ENCODE data around the gene CMKLR1. TPM values are rescaled to one million over a fixed set of nuclear protein-coding genes. Genes with fewer than 3 reads are reported as not detected.

Gene CMKLR1
- total and polyA plus RNA-seq, 10 of the 15 experiments (the other 5 are each of a cell fraction or from before 2014, with no cell fraction given) = 13.8 to 52.3 (median 26.2) TPM

DNA sequence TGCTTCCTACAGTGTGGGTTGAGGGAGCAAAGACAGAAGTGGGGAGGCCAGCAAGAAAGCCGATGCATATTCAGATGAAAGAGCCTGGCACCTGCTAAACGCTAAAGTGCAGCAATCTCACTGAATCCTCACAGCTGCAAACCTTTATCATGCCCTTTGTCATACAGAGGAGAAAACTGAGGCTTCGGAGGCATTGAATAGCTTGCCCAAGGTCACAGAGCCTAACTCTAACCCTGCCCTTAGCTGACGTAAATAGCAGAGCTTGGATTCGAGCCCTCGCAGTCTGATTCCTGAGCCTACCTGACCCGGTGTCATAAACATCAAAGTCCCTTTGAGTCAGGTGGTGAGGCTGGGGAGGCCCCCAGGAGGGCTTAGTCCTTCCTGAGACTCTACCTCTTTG lies 54.9 kb downstream of the CMKLR1 start (continued):
- no peak for TF ChIP-seq IKZF2 (IDR thresholded peaks at IDR 0.05)
- TF ChIP-seq BCL11A (IDR thresholded peaks at IDR 0.05; ENCODE audit: low read depth, low read length) = no peak
- TF ChIP-seq CHD2 (IDR thresholded peaks at IDR 0.05; ENCODE audit: borderline replicate concordance, low read depth, low read length) = no peak
- no peak for TF ChIP-seq ESRRA (IDR thresholded peaks at IDR 0.05; ENCODE audit: low read length)

- H3K27me3 ChIP-seq (replicated peaks in 1 of 2; ENCODE audit: control insufficient read depth in 2 of 2, insufficient read depth in 2 of 2, low read length in 1 of 2) = no peaks in the 10 kb centered on the region
- H3K4me3 ChIP-seq = no peak overlapping the region
- ChIA-PET POLR2A (no interaction called here), SMC1A (ENCODE audit: uncharacterized antibody, unreplicated experiment) (no interaction called here), RAD21 (ENCODE audit: unreplicated experiment) (no interaction called here), CTCF (no interaction called here)
- H3K9ac ChIP-seq (ENCODE audit: control insufficient read depth, insufficient read depth, low read length) = no peak overlapping the region
- intact Hi-C loops (cut with micrococcal nuclease; ENCODE audit: unreplicated experiment) = no loop called here
- no peaks in the 10 kb centered on the region for H3K79me2 ChIP-seq (ENCODE audit: control insufficient read depth, insufficient read depth, low read length)
- no peaks in the 10 kb centered on the region for H3K36me3 ChIP-seq (ENCODE audit: control insufficient read depth in 2 of 2, insufficient read depth in 2 of 2, low read length in 1 of 2)
- DNase-seq (ENCODE audit: low read depth, low spot score) (no peak), ATAC-seq (no peak), FAIRE-seq (no peak)
- H3K27ac ChIP-seq (ENCODE audit: control insufficient read depth, insufficient read depth) = no peak overlapping the region
- peaks cover 4% of the 10 kb centered on the region for H3K4me1 ChIP-seq (ENCODE audit: control insufficient read depth, insufficient read depth, low read length)
- H3K4me2 ChIP-seq (ENCODE audit: control insufficient read depth, insufficient read depth) = no peak overlapping the region
- TF ChIP-seq NFIC (IDR thresholded peaks at IDR 0.05; ENCODE audit: low read depth, low read length) (no peak), SMAD1 (IDR thresholded peaks at IDR 0.05; ENCODE audit: low read depth, partially characterized antibody) (no peak), HDGF (IDR thresholded peaks at IDR 0.05) (no peak), BACH1 (IDR thresholded peaks at IDR 0.05; ENCODE audit: borderline replicate concordance) (no peak), SPI1 (IDR thresholded peaks at IDR 0.05; ENCODE audit: borderline replicate concordance, insufficient read depth, low read depth, low read length) (no peak), NKRF (conservative IDR thresholded peaks at IDR 0.05) (no peak), MTA3 (IDR thresholded peaks at IDR 0.05; ENCODE audit: borderline replicate concordance, low read length) (no peak), PAX8 (IDR thresholded peaks at IDR 0.05) (no peak), CBFB (IDR thresholded peaks at IDR 0.05; ENCODE audit: low read depth) (no peak), BMI1 (IDR thresholded peaks at IDR 0.05; ENCODE audit: borderline replicate concordance) (no peak)
- TF ChIP-seq, protein P1, sequence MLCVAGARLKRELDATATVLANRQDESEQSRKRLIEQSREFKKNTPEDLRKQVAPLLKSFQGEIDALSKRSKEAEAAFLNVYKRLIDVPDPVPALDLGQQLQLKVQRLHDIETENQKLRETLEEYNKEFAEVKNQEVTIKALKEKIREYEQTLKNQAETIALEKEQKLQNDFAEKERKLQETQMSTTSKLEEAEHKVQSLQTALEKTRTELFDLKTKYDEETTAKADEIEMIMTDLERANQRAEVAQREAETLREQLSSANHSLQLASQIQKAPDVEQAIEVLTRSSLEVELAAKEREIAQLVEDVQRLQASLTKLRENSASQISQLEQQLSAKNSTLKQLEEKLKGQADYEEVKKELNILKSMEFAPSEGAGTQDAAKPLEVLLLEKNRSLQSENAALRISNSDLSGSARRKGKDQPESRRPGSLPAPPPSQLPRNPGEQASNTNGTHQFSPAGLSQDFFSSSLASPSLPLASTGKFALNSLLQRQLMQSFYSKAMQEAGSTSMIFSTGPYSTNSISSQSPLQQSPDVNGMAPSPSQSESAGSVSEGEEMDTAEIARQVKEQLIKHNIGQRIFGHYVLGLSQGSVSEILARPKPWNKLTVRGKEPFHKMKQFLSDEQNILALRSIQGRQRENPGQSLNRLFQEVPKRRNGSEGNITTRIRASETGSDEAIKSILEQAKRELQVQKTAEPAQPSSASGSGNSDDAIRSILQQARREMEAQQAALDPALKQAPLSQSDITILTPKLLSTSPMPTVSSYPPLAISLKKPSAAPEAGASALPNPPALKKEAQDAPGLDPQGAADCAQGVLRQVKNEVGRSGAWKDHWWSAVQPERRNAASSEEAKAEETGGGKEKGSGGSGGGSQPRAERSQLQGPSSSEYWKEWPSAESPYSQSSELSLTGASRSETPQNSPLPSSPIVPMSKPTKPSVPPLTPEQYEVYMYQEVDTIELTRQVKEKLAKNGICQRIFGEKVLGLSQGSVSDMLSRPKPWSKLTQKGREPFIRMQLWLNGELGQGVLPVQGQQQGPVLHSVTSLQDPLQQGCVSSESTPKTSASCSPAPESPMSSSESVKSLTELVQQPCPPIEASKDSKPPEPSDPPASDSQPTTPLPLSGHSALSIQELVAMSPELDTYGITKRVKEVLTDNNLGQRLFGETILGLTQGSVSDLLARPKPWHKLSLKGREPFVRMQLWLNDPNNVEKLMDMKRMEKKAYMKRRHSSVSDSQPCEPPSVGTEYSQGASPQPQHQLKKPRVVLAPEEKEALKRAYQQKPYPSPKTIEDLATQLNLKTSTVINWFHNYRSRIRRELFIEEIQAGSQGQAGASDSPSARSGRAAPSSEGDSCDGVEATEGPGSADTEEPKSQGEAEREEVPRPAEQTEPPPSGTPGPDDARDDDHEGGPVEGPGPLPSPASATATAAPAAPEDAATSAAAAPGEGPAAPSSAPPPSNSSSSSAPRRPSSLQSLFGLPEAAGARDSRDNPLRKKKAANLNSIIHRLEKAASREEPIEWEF (IDR thresholded peaks at IDR 0.05; ENCODE audit: insufficient replicate concordance, low read depth, low read length) = no peak
- in situ Hi-C loops (cut with MboI) = no loop called here
- WGBS (ENCODE audit: insufficient coverage, insufficient replicate concordance, low lambda C conversion rate, missing lambda C conversion rate) = 0% methylated on average over 3 of the region's 3 CpGs
- no peak overlapping the region for H2AFZ ChIP-seq (ENCODE audit: control insufficient read depth, low read depth, low read length)
- H3K9me3 ChIP-seq (replicated peaks; ENCODE audit: control insufficient read depth, insufficient read depth, low read length) = no peaks in the 10 kb centered on the region
- H4K20me1 ChIP-seq (ENCODE audit: control insufficient read depth, insufficient read depth) = no peaks in the 10 kb centered on the region
- no TSS peak for BruUV-seq (replicated peaks)
Observed at GRCh38 chr12:108282676-108283075, 56.4 kb downstream of the CMKLR1 start.
